ENCODE measurements around the gene NHERF1. TPM values are rescaled to one million over a fixed set of nuclear protein-coding genes. Genes with fewer than 3 reads are reported as not detected.

NHERF1 gene
- total RNA-seq, 4 donors from 2014 or later, result 8.9 to 12.1 (median 11.0) TPM

GRCh38 chr17:74815067-74815466 lies 66.6 kb downstream of the NHERF1 start:
- no peak overlapping the region for H3K27ac ChIP-seq (replicated peaks in 1 of 4)
- WGBS, result 95% methylated on average over 7 of the region's 7 CpGs
- intact Hi-C loops (cut with DNase I), result no loop called here
- H3K4me3 ChIP-seq, result no peak overlapping the region
- no peak for TF ChIP-seq EP300 (IDR thresholded peaks at IDR 0.05)
- TF ChIP-seq POLR2AphosphoS5 (IDR thresholded peaks at IDR 0.05), result no peak
- TF ChIP-seq POLR2A (IDR thresholded peaks at IDR 0.05; ENCODE audit: low read depth), result no peak
- H3K27me3 ChIP-seq, result no peaks in the 10 kb centered on the region
- peaks cover 10 to 20% (median 17%) of the 10 kb centered on the region in 4 donors for H3K4me1 ChIP-seq
- H3K36me3 ChIP-seq, result peaks cover 0 to 37% (median 21%) of the 10 kb centered on the region in 4 donors
- DNase-seq (ENCODE audit: extremely low spot score), result no peak
- H3K9me3 ChIP-seq, result no peaks in the 10 kb centered on the region

GRCh38 chr17:74815550-74816370 lies 67.3 kb downstream of the NHERF1 start:
- Histone ChIP-seq H3K4me1 (peaks cover 10 to 20% (median 17%) of the 10 kb centered on the region in 4 donors), H3K36me3 (peaks cover 2 to 44% (median 26%) of the 10 kb centered on the region in 4 donors), H3K27ac (replicated peaks in 1 of 4) (no peak overlapping the region), H3K27me3 (no peaks in the 10 kb centered on the region), H3K4me3 (no peak overlapping the region), H3K9me3 (no peaks in the 10 kb centered on the region)
- TF ChIP-seq EP300 (IDR thresholded peaks at IDR 0.05) (no peak), POLR2A (IDR thresholded peaks at IDR 0.05; ENCODE audit: low read depth) (no peak), CTCF (IDR thresholded peaks at IDR 0.05) (no peak), POLR2AphosphoS5 (IDR thresholded peaks at IDR 0.05) (no peak)
- intact Hi-C loops (cut with DNase I), result no loop called here
- WGBS, result 89% methylated on average over 15 of the region's 15 CpGs
- DNase-seq (ENCODE audit: extremely low spot score), result no peak

GRCh38 chr17:74816905-74817620 lies 68.6 kb downstream of the NHERF1 start:
- WGBS, result 88% methylated on average over 11 of the region's 18 CpGs
- Histone ChIP-seq H3K4me1 (peaks cover 7 to 23% (median 19%) of the 10 kb centered on the region in 4 donors), H3K27me3 (no peaks in the 10 kb centered on the region), H3K27ac (replicated peaks in 1 of 4) (no peak overlapping the region), H3K36me3 (peaks cover 8 to 48% (median 27%) of the 10 kb centered on the region in 4 donors), H3K9me3 (no peaks in the 10 kb centered on the region), H3K4me3 (no peak overlapping the region)
- TF ChIP-seq EP300 (IDR thresholded peaks at IDR 0.05) (no peak), POLR2AphosphoS5 (IDR thresholded peaks at IDR 0.05) (no peak), POLR2A (IDR thresholded peaks at IDR 0.05; ENCODE audit: low read depth) (no peak), CTCF (IDR thresholded peaks at IDR 0.05) (no peak)
- intact Hi-C loops (cut with DNase I), result no loop called here
- no peak for DNase-seq (ENCODE audit: extremely low spot score)

GRCh38 chr17:74818291-74818938 lies 70.0 kb downstream of the NHERF1 start:
- 99% methylated on average over 12 of the region's 16 CpGs for WGBS
- no peaks in the 10 kb centered on the region for H3K27me3 ChIP-seq
- intact Hi-C loops (cut with DNase I), result no loop called here
- TF ChIP-seq CTCF (IDR thresholded peaks at IDR 0.05) (no peak), POLR2AphosphoS5 (IDR thresholded peaks at IDR 0.05) (no peak), EP300 (IDR thresholded peaks at IDR 0.05) (no peak), POLR2A (IDR thresholded peaks at IDR 0.05; ENCODE audit: low read depth) (no peak)
- peaks cover 8 to 26% (median 16%) of the 10 kb centered on the region in 4 donors for H3K4me1 ChIP-seq
- H3K36me3 ChIP-seq, result peaks cover 8 to 47% (median 27%) of the 10 kb centered on the region in 4 donors
- no peak overlapping the region for H3K4me3 ChIP-seq
- H3K27ac ChIP-seq (replicated peaks in 1 of 4), result no peak overlapping the region
- no peak for DNase-seq (ENCODE audit: extremely low spot score)
- H3K9me3 ChIP-seq, result no peaks in the 10 kb centered on the region

Other genes with a start within 250 kb of the NHERF1 start
- under 1 TPM in 3 of 4 donors, not detected in 1; 0.17 to 0.83 (median 0.23) TPM for gene CD300LB, start 217.2 kb upstream of the NHERF1 start, total RNA-seq
- gene CD300C, start 202.5 kb upstream of the NHERF1 start, total RNA-seq, result 1 to 10 TPM in 3 of 4 donors, under 1 TPM in 1; 0.39 to 4.6 (median 1.6) TPM
- not detected for gene CD300H, start 181.1 kb upstream of the NHERF1 start, total RNA-seq
- gene CD300LD, start 156.3 kb upstream of the NHERF1 start, total RNA-seq, result not detected
- 1 to 10 TPM in 1 of 4 donors, under 1 TPM in 3; 0.39 to 5.0 (median 0.62) TPM for gene CD300E, start 124.9 kb upstream of the NHERF1 start, total RNA-seq
- gene CD300LF, start 35.7 kb upstream of the NHERF1 start, total RNA-seq, result under 1 TPM in 3 of 4 donors, not detected in 1; 0.26 to 0.99 (median 0.42) TPM
- gene RAB37, start 11.4 kb upstream of the NHERF1 start, total RNA-seq, result 1 to 10 TPM; 1.4 to 3.3 (median 2.5) TPM
- 10 to 100 TPM; 10.4 to 22.4 (median 17.7) TPM for gene NAT9, start 27.7 kb downstream of the NHERF1 start, total RNA-seq
- 1 to 10 TPM in 1 of 4 donors, under 1 TPM in 3; 0.17 to 2.5 (median 0.50) TPM for gene GRIN2C, start 111.3 kb downstream of the NHERF1 start, total RNA-seq
- 10 to 100 TPM in 1 of 4 donors, 1 to 10 TPM in 3; 4.9 to 10.6 (median 7.0) TPM for gene FDXR, start 124.4 kb downstream of the NHERF1 start, total RNA-seq
- gene FADS6, start 145.0 kb downstream of the NHERF1 start, total RNA-seq, result under 1 TPM in 1 of 4 donors, not detected in 3; 0.33 TPM
- gene USH1G, start 174.6 kb downstream of the NHERF1 start, total RNA-seq, result under 1 TPM in 1 of 4 donors, not detected in 3; 0.39 TPM
- not detected for gene OTOP2, start 175.6 kb downstream of the NHERF1 start, total RNA-seq
- gene OTOP3, start 187.3 kb downstream of the NHERF1 start, total RNA-seq, result not detected
- gene HID1, start 224.1 kb downstream of the NHERF1 start, total RNA-seq, result 10 to 100 TPM in 2 of 4 donors, 1 to 10 TPM in 2; 4.5 to 17.1 (median 10.9) TPM
- gene CDR2L, start 239.0 kb downstream of the NHERF1 start, total RNA-seq, result 10 to 100 TPM; 14.6 to 36.7 (median 24.3) TPM